ENCODE data around the gene WAC. TPM values are rescaled to one million over a fixed set of nuclear protein-coding genes. Genes with fewer than 3 reads are reported as not detected.
A peak's percentile ranks its signal among the peaks of the same experiment; 100 is the strongest.

WAC gene
- total and polyA plus RNA-seq, 9 of the 15 experiments (the other 6 are each of a cell fraction or from before 2014, with no cell fraction given), result 24.8 to 123 (median 78.2) TPM

GRCh38 chr10:28668363-28669226 is 135.7 kb downstream of the WAC start:
- ChIA-PET POLR2A (no interaction called here), CTCF (ENCODE audit: low intra/inter-chr PET ratio) (no interaction called here)
- TF ChIP-seq ZHX1 (conservative IDR thresholded peaks at IDR 0.05; ENCODE audit: low read length), result no peak
- no peak for TF ChIP-seq ZFX (CRISPR knock-in tag; IDR thresholded peaks at IDR 0.05)
- TF ChIP-seq CXXC5 (CRISPR knock-in tag; IDR thresholded peaks at IDR 0.05), result 0 out of 2 replicates have a peak, but pooled peaks have one; percentile 18
- TF ChIP-seq NRF1 (conservative IDR thresholded peaks at IDR 0.05 in 1 of 2, IDR thresholded peaks at IDR 0.05 in 1 of 2), result peak; percentile 72 to 76; a peak in 3 of 4 replicates
- 0 out of 2 replicates have a peak, but pooled peaks have one; percentile 29 for TF ChIP-seq VEZF1 (CRISPR knock-in tag; IDR thresholded peaks at IDR 0.05)
- TF ChIP-seq E2F6 (IDR thresholded peaks at IDR 0.05; ENCODE audit: borderline replicate concordance in 1 of 2, extremely low read depth in 1 of 2, insufficient read depth in 1 of 2, insufficient read length in 1 of 2, low read depth in 1 of 2, low read length in 1 of 2, poor library complexity in 1 of 2, severe bottlenecking in 1 of 2), result peak in 1 of 2 experiments; percentile 19
- TF ChIP-seq SRF (CRISPR knock-in tag; IDR thresholded peaks at IDR 0.05), result no peak
- TF ChIP-seq RBFOX2 (IDR thresholded peaks at IDR 0.05; ENCODE audit: low read depth, low read length), result 0 out of 2 replicates have a peak, but pooled peaks have one; percentile 30
- TF ChIP-seq CTBP1 (IDR thresholded peaks at IDR 0.05; ENCODE audit: borderline replicate concordance), result 0 out of 2 replicates have a peak, but pooled peaks have one; percentile 16
- 0 out of 2 replicates have a peak, but pooled peaks have one; percentile 46 for TF ChIP-seq MBD1 (CRISPR knock-in tag; IDR thresholded peaks at IDR 0.05)
- Histone ChIP-seq H3K9me1 (ENCODE audit: control insufficient read depth, insufficient read depth, low read length) (no peaks in the 10 kb centered on the region), H3K4me2 (ENCODE audit: insufficient read depth, low read length) (peak overlapping the region; percentile 47), H4K20me1 (replicated peaks; ENCODE audit: control insufficient read depth, insufficient read depth, low read length) (no peaks in the 10 kb centered on the region), H2AFZ (ENCODE audit: low read depth, low read length) (peak overlapping the region; percentile 55; the same call in 1 of the 2 replicates), H3K36me3 (ENCODE audit: control insufficient read depth, insufficient read depth, low read length) (no peaks in the 10 kb centered on the region), H3K4me1 (replicated peaks in 1 of 2; ENCODE audit: control insufficient read depth in 2 of 2, insufficient read depth in 2 of 2, low read length in 2 of 2) (peaks cover 0 to 6% of the 10 kb centered on the region in 2 experiments; a peak in 2 of 5 replicates), H3K9me3 (replicated peaks; ENCODE audit: control insufficient read depth, insufficient read depth, low read depth, low read length) (peaks cover 3% of the 10 kb centered on the region; the same call in 1 of the 2 replicates), H3K79me2 (ENCODE audit: control insufficient read depth, insufficient read depth, low read length) (no peaks in the 10 kb centered on the region), H3K9ac (ENCODE audit: insufficient read depth in 1 of 2, low read depth in 2 of 2, low read length in 2 of 2) (no peak overlapping the region), H3K4me3 (peak overlapping the region; percentile 23), H3K27me3 (ENCODE audit: control insufficient read depth in 2 of 2, insufficient read depth in 2 of 2, low read length in 2 of 2) (no peaks in the 10 kb centered on the region), H3K27ac (ENCODE audit: extremely low read depth, low read depth, low read length) (no peak overlapping the region)
- in situ Hi-C loops (cut with MboI), result loop anchor here (5.0 to 25.0 kb wide), 3 partner anchors 319 to 636 kb away; no protein-coding TSS in a partner anchor
- no TSS peak for BruUV-seq (replicated peaks)
- DNase-seq (ENCODE audit: extremely low read depth in 1 of 4, low spot score in 3 of 4), result peak; percentile 42 to 62 (median 54)
- ATAC-seq, result peak; percentile 94
- no peak for FAIRE-seq
- WGBS (ENCODE audit: insufficient coverage, low coverage, missing lambda C conversion rate), result 28% methylated on average over 48 of the region's 59 CpGs
- intact Hi-C loops (cut with micrococcal nuclease), result loop anchor here (10.0 kb wide), 1 partner anchor 636 kb away; no protein-coding TSS in a partner anchor

Data from K562 (cell line).